Kidney epithelial cell (primary cell): ENCODE measurements around the gene ADAMTS6. TPM values are rescaled to one million over a fixed set of nuclear protein-coding genes. Genes with fewer than 3 reads are reported as not detected.
"Not testable (repeated sequence)": the region's sequence is repeated elsewhere in the genome, so short reads cannot be mapped to it uniquely, and the experiment has no call there.

Source experiments
- DNase-seq: peaks from one replicate; pipeline ENCODE4 v3.0.0-alpha.2; 2010; ENCODE audit warnings: low read depth
- H3K27me3 ChIP-seq: 2 replicates; pipeline ENCODE4 v1.6.0; 2011; ENCODE audit warnings: low read length; ENCODE audit not compliant: control insufficient read depth, insufficient read depth
- H3K36me3 ChIP-seq: 2 replicates; pipeline ENCODE4 v1.5.1; 2011; ENCODE audit warnings: low read length; ENCODE audit not compliant: control insufficient read depth, insufficient read depth
- H3K4me3 ChIP-seq: 2 replicates; pipeline ENCODE4 v1.5.1; 2011; ENCODE audit warnings: low read depth, mild to moderate bottlenecking, control low read depth, low read length
- total RNA-seq: library from RNA; depleted of rRNA; stranded (reverse); fragments of >200 nt; gene quantifications from 2 replicates; pipeline ENCODE4 v1.2.3, GENCODE V29; 2015
- TF ChIP-seq, protein P1 (sequence below): IDR thresholded peaks from 2 replicates; pipeline ENCODE4 v1.5.1; 2011; ENCODE audit warnings: mild to moderate bottlenecking, moderate library complexity, low read length, control low read depth, inconsistent platforms; ENCODE audit not compliant: insufficient read depth, poor library complexity, severe bottlenecking

Gene ADAMTS6
- total RNA-seq, 1 donor from 2014 or later = 15.3 TPM

DNA sequence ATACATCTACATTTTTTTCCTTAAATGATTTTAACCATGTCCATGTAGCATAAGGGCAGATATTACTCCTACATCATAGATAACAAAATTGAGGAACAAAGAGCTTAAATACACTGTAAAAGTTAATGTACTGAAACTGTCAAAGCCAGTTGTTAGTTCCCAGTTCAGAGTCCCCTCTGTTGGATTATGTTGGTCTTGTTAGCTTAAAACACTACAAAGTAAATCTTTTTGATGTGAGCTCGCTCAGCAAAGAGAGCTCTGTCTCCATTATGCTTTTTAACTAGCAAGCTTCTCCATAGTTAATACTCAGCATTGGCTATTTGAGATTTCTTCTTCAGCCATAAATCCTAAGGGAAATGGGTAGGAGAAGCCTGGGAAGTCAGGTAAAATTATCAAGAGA, 149.1 kb downstream of the ADAMTS6 start:
- TF ChIP-seq, protein P1, sequence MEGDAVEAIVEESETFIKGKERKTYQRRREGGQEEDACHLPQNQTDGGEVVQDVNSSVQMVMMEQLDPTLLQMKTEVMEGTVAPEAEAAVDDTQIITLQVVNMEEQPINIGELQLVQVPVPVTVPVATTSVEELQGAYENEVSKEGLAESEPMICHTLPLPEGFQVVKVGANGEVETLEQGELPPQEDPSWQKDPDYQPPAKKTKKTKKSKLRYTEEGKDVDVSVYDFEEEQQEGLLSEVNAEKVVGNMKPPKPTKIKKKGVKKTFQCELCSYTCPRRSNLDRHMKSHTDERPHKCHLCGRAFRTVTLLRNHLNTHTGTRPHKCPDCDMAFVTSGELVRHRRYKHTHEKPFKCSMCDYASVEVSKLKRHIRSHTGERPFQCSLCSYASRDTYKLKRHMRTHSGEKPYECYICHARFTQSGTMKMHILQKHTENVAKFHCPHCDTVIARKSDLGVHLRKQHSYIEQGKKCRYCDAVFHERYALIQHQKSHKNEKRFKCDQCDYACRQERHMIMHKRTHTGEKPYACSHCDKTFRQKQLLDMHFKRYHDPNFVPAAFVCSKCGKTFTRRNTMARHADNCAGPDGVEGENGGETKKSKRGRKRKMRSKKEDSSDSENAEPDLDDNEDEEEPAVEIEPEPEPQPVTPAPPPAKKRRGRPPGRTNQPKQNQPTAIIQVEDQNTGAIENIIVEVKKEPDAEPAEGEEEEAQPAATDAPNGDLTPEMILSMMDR = no peak
- no peaks in the 10 kb centered on the region for H3K27me3 ChIP-seq
- no peaks in the 10 kb centered on the region for H3K36me3 ChIP-seq
- DNase-seq = no peak
- H3K4me3 ChIP-seq = no peak overlapping the region

DNA sequence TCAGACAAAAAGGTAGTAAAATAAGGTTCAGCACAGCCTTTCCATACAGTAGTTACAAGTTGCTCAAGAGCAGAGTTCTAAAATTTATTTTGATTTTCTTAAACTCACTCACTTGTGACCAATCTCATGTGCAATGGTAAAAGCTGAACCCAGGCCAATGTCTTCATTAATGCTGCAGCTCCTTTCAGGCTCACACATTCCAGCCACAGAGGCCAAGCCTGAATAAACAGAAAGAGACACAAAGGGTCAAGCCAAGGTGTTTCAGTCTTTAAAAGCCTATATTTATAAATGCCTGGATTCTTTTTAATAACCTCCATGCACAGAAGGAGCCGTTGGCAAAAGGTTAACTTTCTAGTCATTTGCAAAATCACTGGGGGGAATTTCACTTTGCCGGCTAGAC, 152.5 kb downstream of the ADAMTS6 start:
- H3K27me3 ChIP-seq = no peaks in the 10 kb centered on the region
- H3K36me3 ChIP-seq = no peaks in the 10 kb centered on the region
- no peak for DNase-seq
- TF ChIP-seq, protein P1 = no peak
- no peak overlapping the region for H3K4me3 ChIP-seq

DNA sequence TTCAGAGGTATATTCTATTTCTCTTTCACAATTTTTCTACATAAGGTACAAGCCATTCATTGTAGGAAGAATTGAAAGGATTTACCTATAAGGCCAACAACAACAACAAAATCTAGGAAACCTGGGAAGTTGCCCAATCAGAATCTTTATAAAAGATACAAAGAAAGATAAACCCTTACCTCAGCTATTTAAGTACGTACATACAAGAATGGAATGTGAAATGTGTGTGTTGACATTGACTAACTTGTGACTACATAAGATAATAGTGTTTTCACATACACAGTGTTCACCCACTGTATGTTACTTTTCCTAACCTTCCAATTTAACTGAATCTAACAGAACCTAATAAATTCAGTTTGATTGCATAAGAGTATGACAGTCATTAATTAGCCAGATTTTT, 154.1 kb downstream of the ADAMTS6 start:
- DNase-seq = peak; percentile 9
- Histone ChIP-seq H3K36me3 (no peaks in the 10 kb centered on the region), H3K27me3 (no peaks in the 10 kb centered on the region), H3K4me3 (no peak overlapping the region)
- TF ChIP-seq, protein P1 = no peak

DNA sequence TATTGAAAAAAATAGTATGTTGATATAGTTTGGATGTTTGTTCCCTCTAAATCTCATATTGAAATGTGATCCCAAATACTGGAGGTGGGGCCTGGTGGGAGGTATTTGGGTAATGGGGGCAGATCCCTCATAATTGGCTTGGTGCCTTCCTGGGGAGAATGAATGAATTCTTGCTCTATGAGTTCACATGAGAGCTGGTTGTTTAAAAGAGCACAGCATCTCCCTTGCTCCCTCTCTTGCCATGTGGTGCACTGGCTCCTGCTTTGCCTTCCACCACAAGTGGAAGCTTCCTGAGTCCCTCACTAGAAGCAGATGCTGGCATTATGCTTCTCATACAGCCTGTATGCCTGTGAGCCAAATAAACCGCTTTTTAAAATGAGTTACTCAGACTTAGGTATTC, 154.8 kb downstream of the ADAMTS6 start:
- no peak for DNase-seq
- no peaks in the 10 kb centered on the region for H3K36me3 ChIP-seq
- TF ChIP-seq, protein P1 = no peak
- H3K27me3 ChIP-seq = no peaks in the 10 kb centered on the region
- H3K4me3 ChIP-seq = no peak overlapping the region

DNA sequence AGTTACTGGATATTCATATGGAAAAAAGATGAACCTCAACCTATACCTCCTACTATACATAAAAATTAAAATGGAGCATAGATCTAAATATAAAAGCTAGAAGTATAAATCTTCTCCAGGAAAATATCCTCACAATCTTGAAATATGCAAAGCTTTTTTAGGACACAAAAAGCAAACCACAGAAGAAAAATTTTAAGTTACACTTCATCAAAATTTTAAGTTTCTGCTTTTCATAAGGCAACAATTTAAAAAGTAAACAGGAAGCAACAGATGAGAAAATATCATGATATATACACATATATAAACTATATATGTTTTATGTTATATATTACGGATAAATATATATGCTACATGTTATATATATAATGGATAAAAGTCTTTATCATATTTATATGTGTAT, 157.5 kb downstream of the ADAMTS6 start:
- Histone ChIP-seq H3K36me3 (no peaks in the 10 kb centered on the region), H3K27me3 (no peaks in the 10 kb centered on the region), H3K4me3 (no peak overlapping the region)
- TF ChIP-seq, protein P1 = no peak
- no peak for DNase-seq

DNA sequence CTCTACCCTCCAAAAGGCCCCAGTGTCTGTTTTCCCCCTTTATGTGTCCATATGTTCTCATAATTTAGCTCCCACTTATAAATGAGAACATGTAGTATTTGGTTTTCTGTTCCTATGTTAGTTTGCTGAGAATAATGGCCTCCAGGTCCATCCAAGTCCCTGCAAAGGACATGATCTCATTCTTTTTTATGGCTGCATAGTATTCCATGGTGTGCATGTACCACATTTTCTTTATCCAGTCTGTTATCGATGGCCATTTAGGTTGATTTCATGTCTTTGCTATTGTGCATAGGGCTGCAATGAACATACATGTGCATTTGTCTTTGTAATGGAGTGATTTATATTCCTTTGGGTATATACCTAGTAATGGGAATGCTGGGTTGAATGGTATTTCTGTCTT, 161.0 kb downstream of the ADAMTS6 start:
- not testable (repeated sequence) for DNase-seq, H3K4me3 ChIP-seq, H3K27me3 ChIP-seq, H3K36me3 ChIP-seq
